ENCODE results near the gene MAP2K6.
"Not testable (repeated sequence)": the region's sequence is repeated elsewhere in the genome, so short reads cannot be mapped to it uniquely, and the experiment has no call there.

MAP2K6 gene

DNA sequence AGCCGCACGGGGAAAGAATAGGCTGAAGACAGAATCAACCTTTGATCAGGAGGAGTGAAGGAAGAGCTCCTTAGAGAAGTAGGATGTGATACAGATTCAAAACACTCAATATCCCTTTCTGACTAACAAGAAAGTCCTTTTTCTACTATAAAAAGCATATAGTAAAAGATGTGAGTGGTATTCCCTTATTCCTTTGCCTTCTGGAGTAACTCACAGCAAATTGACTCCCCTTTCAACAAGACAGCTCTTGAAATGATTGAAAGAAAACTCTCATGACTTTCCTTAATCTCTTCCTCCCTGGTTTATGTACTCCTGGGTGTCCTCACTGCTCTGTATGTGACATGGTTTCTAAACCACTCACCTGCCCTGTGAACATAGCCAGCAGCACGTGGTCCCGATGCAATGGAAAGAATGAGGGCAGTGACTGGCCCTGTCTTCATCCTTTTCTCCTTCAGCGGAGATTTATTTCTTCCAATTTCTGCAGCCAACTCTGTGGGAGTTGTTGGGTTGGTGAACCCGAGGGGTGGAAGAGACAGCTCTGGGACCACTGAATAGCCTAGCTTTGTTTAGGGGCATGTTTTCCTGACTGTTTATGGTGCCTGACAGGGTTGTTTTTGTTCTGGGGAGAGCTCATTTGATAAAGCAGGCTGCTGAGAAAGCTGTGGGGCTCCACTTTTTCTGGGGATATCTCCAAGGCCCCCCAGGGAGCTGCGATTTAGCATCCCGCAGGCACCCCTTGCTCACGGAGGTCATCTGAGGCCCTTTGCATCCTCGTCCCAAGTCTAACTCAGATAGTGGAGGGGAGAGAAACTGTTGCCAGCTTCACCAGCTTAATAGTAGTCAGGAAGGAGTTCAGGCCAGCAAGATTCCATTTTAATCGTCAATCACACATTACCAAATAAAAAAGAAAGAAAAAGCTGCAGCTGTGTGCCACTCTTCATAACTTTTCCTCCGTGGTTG, 46.7 kb downstream of the MAP2K6 start:
- DNase-seq: no peak

DNA sequence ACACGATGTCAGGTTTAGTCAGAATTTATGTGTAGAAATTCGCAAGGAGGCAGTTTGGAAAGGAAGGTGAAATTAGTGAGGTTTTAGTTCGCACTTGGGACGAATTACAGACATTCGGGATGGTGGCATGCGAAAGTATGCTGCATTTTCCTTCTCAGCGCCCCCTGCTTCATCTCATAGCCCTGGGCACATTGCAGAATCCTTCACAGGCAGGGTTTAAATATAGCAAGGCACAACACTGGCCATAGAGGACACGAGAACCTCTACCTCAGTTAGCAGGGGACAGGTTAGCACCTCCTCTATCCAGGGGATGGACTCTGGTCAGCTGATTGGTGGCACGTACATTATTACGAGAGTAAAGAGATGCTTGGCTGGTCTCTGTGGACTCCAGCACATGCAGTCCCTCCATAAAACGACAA, 47.5 kb downstream of the MAP2K6 start:
- no peak for DNase-seq

DNA sequence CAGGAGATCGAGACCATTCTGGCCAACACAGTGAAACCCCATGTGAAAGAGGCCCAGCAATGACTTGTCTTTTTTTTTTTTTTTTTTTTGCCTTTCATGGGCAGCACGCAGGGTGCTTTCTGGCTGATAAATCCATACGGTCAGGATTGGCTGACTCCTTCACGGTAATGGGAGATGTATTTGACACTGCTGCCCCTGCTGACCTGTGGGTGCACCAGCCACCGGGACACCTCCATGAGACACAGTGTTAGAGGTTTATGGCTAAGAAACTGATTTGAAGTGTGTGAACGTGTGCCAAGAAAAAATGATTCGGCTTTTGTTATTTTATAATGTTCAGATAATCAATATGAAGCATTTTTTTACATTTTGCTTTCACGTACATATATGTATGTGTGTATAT, 48.4 kb downstream of the MAP2K6 start:
- DNase-seq: no peak

- DNase-seq: no peak
Measured at GRCh38 chr17:69466451-69466850, 52.0 kb downstream of the MAP2K6 start.

DNA sequence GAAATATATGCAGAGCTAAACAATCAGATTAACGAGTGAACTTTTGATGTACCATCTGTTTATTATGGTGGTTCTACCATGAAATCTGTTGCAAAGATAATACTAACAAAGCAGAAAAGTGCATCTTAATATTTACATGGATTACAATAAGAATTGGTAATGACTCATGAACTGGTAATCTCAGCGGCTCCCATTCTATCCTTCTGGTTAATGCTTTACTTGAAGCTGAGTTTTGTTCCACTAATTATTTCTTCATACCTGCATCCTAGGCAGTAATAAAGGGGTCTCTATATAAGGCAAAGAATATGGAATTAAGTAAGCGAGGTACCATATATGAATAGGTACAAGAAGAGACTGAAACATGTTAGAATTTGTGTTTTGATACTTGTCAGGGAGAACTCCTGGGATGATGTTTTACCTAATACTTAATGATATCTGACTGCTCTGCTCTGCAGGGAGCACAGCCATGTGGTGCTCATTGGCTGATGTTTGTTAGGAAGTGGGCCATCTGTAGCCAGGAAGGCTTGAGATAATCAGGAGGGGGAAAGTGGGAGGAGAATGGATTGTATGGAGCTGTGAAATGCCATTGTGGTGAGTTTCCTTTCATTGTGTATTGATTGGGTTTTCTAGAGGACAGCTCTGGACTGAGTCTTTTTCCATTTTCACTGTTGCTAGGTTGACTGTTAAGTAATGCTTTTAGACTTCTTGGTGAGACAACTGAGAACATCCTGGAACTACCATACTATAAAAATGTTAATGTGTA, 52.6 kb downstream of the MAP2K6 start:
- DNase-seq: no peak

DNA sequence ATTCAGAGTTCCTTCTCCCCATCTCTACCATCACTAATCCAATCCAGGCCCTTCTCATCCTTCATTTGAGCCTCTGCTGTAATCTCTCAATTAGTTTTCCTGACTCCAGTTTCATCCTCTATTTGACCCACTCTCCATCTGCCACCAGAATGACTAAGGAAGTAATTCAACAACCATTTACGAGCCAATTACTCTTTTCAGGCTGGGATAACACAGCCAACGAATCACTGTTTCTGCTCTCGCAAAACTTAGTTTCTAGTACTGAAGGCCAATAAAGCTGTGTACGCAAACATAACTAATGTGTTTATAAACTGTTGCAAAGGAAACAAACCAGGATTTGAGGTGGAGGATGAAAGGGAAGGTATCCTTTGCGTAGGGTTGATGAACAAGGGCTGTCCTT, 53.7 kb downstream of the MAP2K6 start:
- no peak for DNase-seq

DNA sequence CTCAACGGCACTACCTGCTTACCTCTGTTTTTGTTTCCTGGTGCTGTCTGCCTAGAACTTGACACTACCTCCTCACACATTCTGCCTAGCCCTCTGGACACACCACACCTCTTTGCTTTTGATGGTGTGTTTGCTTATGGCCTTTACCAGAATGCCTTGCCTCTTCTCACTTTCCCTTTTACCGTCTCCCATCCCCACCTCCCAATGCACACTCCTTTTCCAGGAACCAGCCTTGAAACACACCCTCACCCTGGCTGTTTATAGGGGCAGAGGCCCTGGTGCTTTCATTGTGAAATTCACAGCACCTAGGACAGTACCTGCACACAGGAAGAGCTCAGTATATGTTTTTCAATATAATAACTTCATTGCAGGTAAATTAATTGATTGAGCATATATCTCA, 56.2 kb downstream of the MAP2K6 start:
- no peak for DNase-seq

DNA sequence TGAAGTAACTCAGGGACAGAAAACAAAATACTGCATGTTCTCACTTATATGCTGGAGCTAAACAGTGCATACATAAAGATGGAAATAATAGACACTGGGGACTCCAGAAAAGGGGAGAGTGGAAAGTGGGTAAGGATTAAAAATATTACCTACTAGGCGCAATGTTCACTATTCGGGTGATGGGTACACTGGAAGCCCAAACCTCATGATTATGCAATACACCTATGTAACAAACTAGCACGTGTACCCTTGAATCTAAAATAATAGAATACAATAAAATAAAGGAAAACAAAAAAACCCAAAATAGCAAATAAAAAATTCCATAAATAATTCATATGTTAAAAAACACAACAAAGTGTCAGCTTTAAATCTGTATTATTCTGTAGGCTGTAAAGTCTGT, 56.9 kb downstream of the MAP2K6 start:
- no peak for DNase-seq

DNA sequence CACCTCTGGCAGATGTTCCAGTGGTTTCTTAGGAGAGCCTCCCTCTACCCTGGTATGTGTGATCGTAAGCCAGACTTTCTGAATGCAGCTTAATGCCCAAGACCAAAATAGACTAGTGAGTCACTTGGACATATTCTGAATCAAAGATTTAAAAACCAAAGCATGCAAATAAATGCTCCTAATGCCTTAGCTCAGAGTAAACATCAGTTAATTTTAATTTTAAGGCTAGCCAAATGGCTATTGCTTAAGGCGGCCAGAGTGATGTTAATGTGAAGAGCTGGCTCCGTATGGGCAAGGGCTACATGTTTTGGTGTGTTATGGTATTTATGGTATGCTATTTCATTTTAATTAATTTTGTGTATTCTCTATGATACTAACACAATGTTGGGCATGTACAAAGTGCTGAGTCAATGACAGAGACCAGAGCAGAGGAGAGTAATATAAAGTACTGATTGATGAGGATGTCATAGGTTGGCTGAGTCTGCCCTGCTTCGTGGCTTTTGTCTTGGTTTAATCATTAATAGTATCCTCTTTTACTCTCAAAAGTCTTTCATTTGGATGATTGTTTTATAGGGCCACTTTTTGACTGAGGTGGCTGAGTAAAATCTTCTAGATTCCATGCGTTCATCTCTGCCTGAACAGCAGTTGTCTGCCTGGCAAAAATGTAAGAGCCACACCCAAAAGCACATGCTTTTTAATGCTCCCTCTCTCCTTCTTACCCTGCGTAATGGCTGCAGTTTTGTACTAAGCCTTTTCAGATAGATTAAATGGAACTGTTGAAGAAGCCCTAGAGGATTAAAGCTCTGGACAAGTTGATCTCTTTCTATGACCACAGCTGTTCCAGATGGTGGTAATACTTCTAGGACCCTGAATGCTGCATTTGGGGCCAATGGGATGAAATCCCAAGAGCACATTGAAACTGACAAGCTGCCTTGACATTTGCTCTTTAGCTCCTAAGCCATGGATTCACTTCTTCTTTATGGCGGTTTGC, 59.6 kb downstream of the MAP2K6 start:
- no peak for DNase-seq

- no peak for DNase-seq
Measured at GRCh38 chr17:69477204-69477902, 62.9 kb downstream of the MAP2K6 start.

- no peak for DNase-seq
Measured at GRCh38 chr17:69477903-69478266, 63.4 kb downstream of the MAP2K6 start.

GRCh38 chr17:69478916-69479315, 64.4 kb downstream of the MAP2K6 start:
- DNase-seq: no peak

- not testable (repeated sequence) for DNase-seq
Measured at GRCh38 chr17:69479756-69480155, 65.3 kb downstream of the MAP2K6 start.

DNA sequence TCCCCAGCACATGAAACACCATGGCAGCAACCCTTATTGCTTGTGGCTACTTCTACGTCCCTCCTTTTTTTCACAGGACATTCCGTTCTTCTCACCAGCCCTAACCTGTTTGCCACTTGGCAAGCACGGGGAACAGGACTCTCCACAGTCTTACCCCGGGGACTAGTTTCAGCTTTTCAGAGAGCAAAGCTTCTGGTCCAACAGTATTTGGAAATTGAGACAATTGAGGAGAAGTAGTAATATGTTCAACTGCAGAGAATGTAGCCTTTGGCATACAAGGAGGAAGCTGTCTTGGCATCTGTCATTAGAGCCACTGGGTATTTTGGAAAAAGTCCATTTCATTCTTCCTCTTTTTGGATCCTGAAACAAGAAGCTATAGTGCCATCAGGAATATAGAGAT, 65.7 kb downstream of the MAP2K6 start:
- DNase-seq: no peak

- DNase-seq: no peak
Measured at GRCh38 chr17:69485251-69485661, 70.8 kb downstream of the MAP2K6 start.

DNA sequence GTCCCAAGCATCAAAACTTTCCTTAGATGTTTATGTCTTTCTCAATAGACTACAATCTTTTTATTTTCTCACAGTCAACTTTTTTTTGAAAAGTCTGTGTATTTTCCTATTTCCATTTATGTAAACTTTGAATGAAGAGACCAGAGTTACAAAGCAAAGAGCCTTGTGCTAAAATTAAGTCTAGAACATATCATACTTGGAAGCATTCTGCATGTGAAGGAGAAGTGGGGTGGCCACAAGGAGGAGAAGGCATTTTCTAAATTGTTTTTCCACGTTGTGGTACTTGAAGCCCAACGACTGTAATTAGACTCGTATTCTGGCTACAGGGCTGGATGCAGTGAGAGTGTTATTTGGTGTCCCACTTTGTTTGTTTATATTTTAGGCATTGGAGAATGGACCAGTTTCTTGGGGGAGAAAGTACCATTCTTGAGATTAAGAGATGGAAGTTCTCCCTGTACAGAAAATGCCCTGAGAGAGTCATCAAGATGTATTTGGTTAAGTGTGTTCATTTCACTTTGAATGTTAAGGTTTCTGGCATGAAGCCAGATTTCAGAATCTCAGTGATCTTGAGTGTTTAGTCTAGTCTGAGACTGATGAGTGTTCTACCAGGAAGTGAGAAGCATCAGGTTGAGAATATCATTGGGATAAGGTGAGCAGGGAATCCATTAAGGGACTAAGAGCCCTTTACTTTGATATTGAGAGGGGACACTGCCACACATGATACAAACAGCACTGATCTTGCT, 71.6 kb downstream of the MAP2K6 start:
- DNase-seq: no peak

DNA sequence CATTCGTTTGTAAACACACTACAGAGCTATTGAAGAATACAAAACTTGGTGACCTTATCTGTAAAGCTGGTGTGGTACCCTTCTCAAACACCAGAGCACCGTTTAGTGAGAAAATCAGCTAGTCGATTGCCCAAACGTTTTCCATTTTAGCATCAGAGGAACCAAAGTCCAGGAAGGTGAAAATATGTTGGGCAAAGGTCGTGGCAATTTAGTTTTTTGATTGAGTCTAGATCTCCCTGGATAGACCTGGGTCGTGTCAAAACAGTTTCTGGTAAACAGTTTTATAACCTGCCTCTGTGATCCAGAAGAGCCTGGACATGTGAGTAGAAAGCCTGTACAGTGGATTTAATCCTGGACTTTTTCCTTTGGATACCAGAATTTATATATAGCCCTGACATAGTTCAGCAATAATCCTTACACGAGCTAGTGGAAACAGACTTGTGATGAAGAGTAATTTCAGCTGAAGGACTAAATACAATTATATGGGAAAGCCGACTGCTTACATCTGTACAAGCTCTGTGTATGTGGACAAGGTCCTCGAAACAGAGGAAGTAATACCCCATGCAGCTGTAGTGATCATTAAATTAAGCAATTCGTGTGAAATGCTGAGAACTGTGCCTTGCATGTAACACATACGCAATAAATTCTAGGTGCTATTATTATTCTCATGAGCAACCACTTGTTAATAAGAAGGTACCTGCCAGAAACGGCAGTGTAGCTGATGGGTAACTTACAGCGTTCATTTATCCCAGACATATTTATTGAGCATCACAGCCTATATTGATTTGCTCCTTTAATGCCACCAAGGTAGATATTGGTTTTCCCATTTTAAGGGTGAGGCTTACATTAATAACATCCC, 72.5 kb downstream of the MAP2K6 start:
- no peak for DNase-seq

GRCh38 chr17:69489313-69489712, 74.8 kb downstream of the MAP2K6 start:
- no peak for DNase-seq

DNA sequence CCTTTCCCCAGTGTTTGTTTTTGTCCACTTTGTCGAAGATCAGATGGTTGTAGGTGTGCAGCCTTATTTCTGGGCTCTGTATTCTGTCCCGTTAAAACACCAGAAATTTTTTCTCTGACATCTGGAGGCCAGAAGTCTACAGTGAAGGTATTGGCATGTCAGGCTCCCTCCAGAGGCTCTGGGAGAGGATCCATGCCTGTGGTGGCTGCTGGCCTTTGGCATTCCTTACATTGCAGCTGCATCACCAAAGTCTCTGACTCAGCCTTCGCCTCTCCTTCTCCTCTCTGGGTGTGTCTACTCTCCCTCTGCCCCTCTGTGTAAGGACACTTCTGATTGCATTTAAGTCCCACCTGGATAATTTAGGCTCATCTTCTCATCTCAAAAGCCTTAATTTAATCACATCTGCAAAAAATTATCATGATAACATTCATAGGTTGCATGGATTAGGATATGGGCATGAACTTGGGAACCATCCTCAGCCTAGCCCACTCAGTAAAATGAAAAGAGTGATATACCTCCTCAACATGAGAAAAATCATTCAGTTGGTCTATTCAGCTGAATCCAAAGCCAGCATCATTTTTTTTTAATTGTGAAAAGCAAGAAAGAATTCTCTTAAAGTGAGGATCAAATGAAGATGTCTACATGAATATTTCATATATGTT, 78.0 kb downstream of the MAP2K6 start:
- DNase-seq: no peak

DNA sequence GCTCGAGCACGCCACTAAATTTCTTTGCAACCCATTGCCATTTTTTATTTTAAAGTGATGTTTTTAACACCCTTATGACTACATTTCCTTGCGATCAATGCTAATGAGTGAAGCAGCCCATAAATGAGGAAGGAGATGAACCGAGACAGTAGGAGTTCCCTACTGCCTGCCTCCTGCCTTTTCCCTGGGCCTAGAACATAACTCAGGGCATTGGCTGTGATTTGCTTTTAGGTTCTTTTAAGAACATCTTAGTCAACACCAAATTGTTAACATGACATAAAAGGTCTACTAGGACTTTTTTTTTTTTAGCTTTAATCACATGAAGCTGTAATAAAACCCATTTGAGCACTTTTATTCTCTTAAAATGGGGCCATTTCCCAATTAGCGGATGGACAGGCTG, 81.3 kb downstream of the MAP2K6 start:
- DNase-seq: no peak
